Neural cell (in vitro differentiated cells): Measurements from ENCODE around the gene NCKAP5. TPM values are rescaled to one million over a fixed set of nuclear protein-coding genes. Genes with fewer than 3 reads are reported as not detected.

ENCODE experiments used
- H2AFZ ChIP-seq: fragments of 200-600, 300-800 bp; sonication (generic), shearing (Covaris generic); 2 replicates; pipeline ENCODE4 v1.6.0; 2014; ENCODE audit warnings: low read depth, mild to moderate bottlenecking, antibody characterized with exemption, low read length, moderate library complexity
- H3F3A ChIP-seq: fragments of 200-600 bp; shearing (Covaris generic); 2 replicates; pipeline ENCODE4 v1.6.1; 2016; ENCODE audit warnings: mild to moderate bottlenecking, moderate library complexity, mixed read lengths, antibody characterized with exemption, low read length; ENCODE audit not compliant: insufficient read depth, poor library complexity, severe bottlenecking
- H3K27ac ChIP-seq: fragments of 200-600, 300-800 bp; sonication (generic), shearing (Covaris generic); 2 replicates; pipeline ENCODE4 v1.5.1; 2014; ENCODE audit warnings: mild to moderate bottlenecking, low read length, moderate library complexity
- H3K27me3 ChIP-seq: fragments of 300-800, 200-600 bp; sonication (generic), shearing (Covaris generic); 2 replicates; pipeline ENCODE4 v1.6.0; 2014; ENCODE audit warnings: mild to moderate bottlenecking, low read depth, low read length, moderate library complexity; ENCODE audit not compliant: insufficient read depth
- H3K36me3 ChIP-seq: fragments of 300-800, 200-600 bp; sonication (generic), shearing (Covaris generic); 2 replicates; pipeline ENCODE4 v1.5.1; 2014; ENCODE audit warnings: mild to moderate bottlenecking, antibody characterized with exemption, low read length, moderate library complexity; ENCODE audit not compliant: insufficient read depth
- H3K4me2 ChIP-seq: fragments of 300-800, 200-600 bp; sonication (generic), shearing (Covaris generic); 2 replicates; pipeline ENCODE4 v1.6.0; 2014; ENCODE audit warnings: mild to moderate bottlenecking, low read length
- H3K4me3 ChIP-seq: fragments of 300-800, 200-600 bp; sonication (generic), shearing (Covaris generic); 2 replicates; pipeline ENCODE4 v1.5.1; 2014; ENCODE audit warnings: mild to moderate bottlenecking, low read length, moderate library complexity
- H3K79me2 ChIP-seq: fragments of 200-600 bp; shearing (Covaris generic); replicated peaks from 2 replicates; pipeline ENCODE4 v1.6.0; 2014; ENCODE audit warnings: mild to moderate bottlenecking, low read length, moderate library complexity; ENCODE audit not compliant: insufficient read depth
- H3K9ac ChIP-seq: fragments of 300-800, 200-600 bp; sonication (generic), shearing (Covaris generic); 2 replicates; pipeline ENCODE4 v1.6.1; 2016; ENCODE audit warnings: mild to moderate bottlenecking, low read length, mixed read lengths
- H3K9me2 ChIP-seq: fragments of 200-600 bp; shearing (Covaris generic); 2 replicates; pipeline ENCODE4 v1.6.1; 2016; ENCODE audit warnings: mild to moderate bottlenecking, low read length, mixed read lengths; ENCODE audit not compliant: insufficient read depth
- H3K9me3 ChIP-seq: fragments of 200-600, 300-800 bp; sonication (generic), shearing (Covaris generic); 2 replicates; pipeline ENCODE4 v1.6.1; 2016; ENCODE audit warnings: mild to moderate bottlenecking, mixed run types, low read length, moderate library complexity, mixed read lengths
- H4K20me1 ChIP-seq: fragments of 200-600 bp; shearing (Covaris generic); 2 replicates; pipeline ENCODE4 v1.6.1; 2016; ENCODE audit warnings: mild to moderate bottlenecking, mixed run types; ENCODE audit not compliant: insufficient read depth
- CTCF ChIP-seq: fragments of 450-650 bp; IDR thresholded peaks from 2 replicates; pipeline ENCODE4 v1.5.1; 2014; ENCODE audit warnings: antibody characterized with exemption, mild to moderate bottlenecking, moderate library complexity; ENCODE audit not compliant: poor library complexity, severe bottlenecking
- EP300 ChIP-seq: fragments of 450-650 bp; conservative IDR thresholded peaks from 2 replicates; pipeline ENCODE4 v1.6.1; 2014; ENCODE audit warnings: antibody characterized with exemption, mild to moderate bottlenecking, moderate library complexity; ENCODE audit not compliant: poor library complexity, severe bottlenecking
- EZH2 ChIP-seq: fragments of 200-600, 300-800 bp; shearing (Covaris generic), sonication (generic); IDR thresholded peaks from 2 replicates; pipeline ENCODE4 v1.6.1; 2014; ENCODE audit warnings: antibody characterized with exemption, low read length, borderline replicate concordance, mild to moderate bottlenecking; ENCODE audit not compliant: insufficient read depth, poor library complexity, severe bottlenecking
- MXI1 ChIP-seq: fragments of 450-650 bp; conservative IDR thresholded peaks from 2 replicates; pipeline ENCODE4 v1.6.1; 2014; ENCODE audit warnings: antibody characterized with exemption, mild to moderate bottlenecking; ENCODE audit not compliant: poor library complexity, severe bottlenecking
- POLR2AphosphoS5 ChIP-seq: IDR thresholded peaks from 2 replicates; pipeline ENCODE4 v1.6.1; 2012
- RAD21 ChIP-seq: fragments of 450-650 bp; conservative IDR thresholded peaks from 2 replicates; pipeline ENCODE4 v1.6.1; 2014; ENCODE audit warnings: antibody characterized with exemption, mild to moderate bottlenecking, moderate library complexity
- REST ChIP-seq: IDR thresholded peaks from 2 replicates; pipeline ENCODE4 v1.6.1; 2012; ENCODE audit warnings: borderline replicate concordance
- SMC3 ChIP-seq: fragments of 450-650 bp; conservative IDR thresholded peaks from 2 replicates; pipeline ENCODE4 v1.6.1; 2014; ENCODE audit warnings: antibody characterized with exemption, mild to moderate bottlenecking, moderate library complexity; ENCODE audit not compliant: poor library complexity
- TAF1 ChIP-seq: IDR thresholded peaks from 2 replicates; pipeline ENCODE4 v1.6.1; 2012; ENCODE audit warnings: low read depth
- polyA plus RNA-seq: library from polyadenylated mRNA; depleted of rRNA; stranded (reverse); fragments of >200 nt; gene quantifications from 2 replicates; pipeline ENCODE4 v1.2.3, GENCODE V29; 2014

NCKAP5 gene
- polyA plus RNA-seq, 1 donor from 2014 or later, result 2.4 TPM

GRCh38 chr2:133092571-133092970 lies 475.7 kb downstream of the NCKAP5 start:
- no peaks in the 10 kb centered on the region for H3K36me3 ChIP-seq
- no peaks in the 10 kb centered on the region for H3K9me3 ChIP-seq
- H4K20me1 ChIP-seq, result no peaks in the 10 kb centered on the region
- TF ChIP-seq EP300 (no peak), POLR2AphosphoS5 (no peak), RAD21 (no peak), SMC3 (no peak), CTCF (no peak), REST (no peak), MXI1 (no peak), TAF1 (no peak), EZH2 (no peak)
- H3K27ac ChIP-seq, result no peak overlapping the region
- H3K9me2 ChIP-seq, result no peaks in the 10 kb centered on the region
- H3K79me2 ChIP-seq, result no peaks in the 10 kb centered on the region
- no peak overlapping the region for H3K4me3 ChIP-seq
- no peak overlapping the region for H2AFZ ChIP-seq
- no peaks in the 10 kb centered on the region for H3K27me3 ChIP-seq
- H3K4me2 ChIP-seq, result no peak overlapping the region
- no peak overlapping the region for H3K9ac ChIP-seq
- no peaks in the 10 kb centered on the region for H3F3A ChIP-seq

GRCh38 chr2:133090358-133090757 lies 477.9 kb downstream of the NCKAP5 start:
- no peaks in the 10 kb centered on the region for H3K27me3 ChIP-seq
- no peaks in the 10 kb centered on the region for H3F3A ChIP-seq
- no peak overlapping the region for H3K4me2 ChIP-seq
- H3K9ac ChIP-seq, result no peak overlapping the region
- no peaks in the 10 kb centered on the region for H3K36me3 ChIP-seq
- H2AFZ ChIP-seq, result no peak overlapping the region
- TF ChIP-seq POLR2AphosphoS5, result no peak
- TF ChIP-seq REST, result no peak
- no peak for TF ChIP-seq TAF1
- no peak for TF ChIP-seq EP300
- no peak for TF ChIP-seq RAD21
- no peaks in the 10 kb centered on the region for H3K79me2 ChIP-seq
- no peaks in the 10 kb centered on the region for H3K9me2 ChIP-seq
- no peaks in the 10 kb centered on the region for H4K20me1 ChIP-seq
- H3K9me3 ChIP-seq, result no peaks in the 10 kb centered on the region
- H3K4me3 ChIP-seq, result no peak overlapping the region
- H3K27ac ChIP-seq, result no peak overlapping the region
